ENCODE data around the gene SNRPB2.
A peak's percentile ranks its signal among the peaks of the same experiment; 100 is the strongest.

SNRPB2 gene

GRCh38 chr20:16760431-16761304 lies 30.8 kb downstream of the SNRPB2 start:
- H3K9me3 Mint-ChIP-seq, result peaks cover 9% of the 10 kb centered on the region
- no peak for DNase-seq
- H3K4me3 Mint-ChIP-seq, result peak overlapping the region; percentile 29
- H3K4me1 Mint-ChIP-seq, result peaks cover 15% of the 10 kb centered on the region
- no peaks in the 10 kb centered on the region for H3K36me3 Mint-ChIP-seq (ENCODE audit: low read depth)
- no peak overlapping the region for H3K27ac Mint-ChIP-seq
- H3K27me3 Mint-ChIP-seq (ENCODE audit: low read depth, poor library complexity), result peaks cover 16% of the 10 kb centered on the region
- TF ChIP-seq CTCF (IDR thresholded peaks at IDR 0.05), result no peak

DNA sequence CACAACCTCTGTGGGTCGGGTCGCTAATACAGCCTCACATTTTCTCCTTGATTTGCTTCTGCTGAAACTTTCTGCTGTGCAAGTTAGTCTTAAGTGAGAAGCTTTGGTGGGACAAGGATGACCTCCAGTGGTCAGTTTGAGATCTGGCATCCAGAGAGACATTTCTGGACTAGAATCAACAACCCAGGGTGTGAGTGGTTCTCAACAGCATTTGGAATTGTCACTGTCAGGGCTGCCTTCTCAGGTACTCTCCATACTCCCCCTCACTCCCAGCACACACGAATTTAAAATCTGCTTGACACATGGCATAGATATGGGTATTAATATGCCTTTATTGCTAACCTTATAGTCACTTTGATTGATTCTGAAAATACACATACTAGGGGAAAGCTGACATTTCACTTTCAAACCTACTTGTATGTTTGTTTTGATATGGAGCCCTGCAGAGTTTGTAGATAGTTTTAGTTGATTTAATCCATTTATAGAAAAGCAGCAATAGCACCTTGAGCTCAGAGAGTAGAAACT lies 31.5 kb downstream of the SNRPB2 start:
- Mint-ChIP-seq H3K27me3 (ENCODE audit: low read depth, poor library complexity) (peaks cover 16% of the 10 kb centered on the region), H3K4me1 (peaks cover 15% of the 10 kb centered on the region), H3K9me3 (peaks cover 5% of the 10 kb centered on the region), H3K4me3 (peak overlapping the region; percentile 29), H3K36me3 (ENCODE audit: low read depth) (no peaks in the 10 kb centered on the region), H3K27ac (no peak overlapping the region)
- TF ChIP-seq CTCF (IDR thresholded peaks at IDR 0.05), result peak; percentile 66
- DNase-seq, result peak; percentile 53

GRCh38 chr20:16764560-16764959 lies 34.7 kb downstream of the SNRPB2 start:
- Mint-ChIP-seq H3K9me3 (peaks cover 3% of the 10 kb centered on the region), H3K4me1 (peaks cover 15% of the 10 kb centered on the region), H3K36me3 (ENCODE audit: low read depth) (no peaks in the 10 kb centered on the region), H3K27ac (no peak overlapping the region), H3K4me3 (no peak overlapping the region), H3K27me3 (ENCODE audit: low read depth, poor library complexity) (peaks cover 16% of the 10 kb centered on the region)
- TF ChIP-seq CTCF (IDR thresholded peaks at IDR 0.05), result no peak
- no peak for DNase-seq

- Mint-ChIP-seq H3K4me3 (no peak overlapping the region), H3K36me3 (ENCODE audit: low read depth) (no peaks in the 10 kb centered on the region), H3K4me1 (no peaks in the 10 kb centered on the region), H3K27me3 (ENCODE audit: low read depth, poor library complexity) (peaks cover 12% of the 10 kb centered on the region), H3K9me3 (peaks cover 4% of the 10 kb centered on the region), H3K27ac (no peak overlapping the region)
- DNase-seq, result no peak
- TF ChIP-seq CTCF (IDR thresholded peaks at IDR 0.05), result no peak
Measured at GRCh38 chr20:16771213-16771612, 41.4 kb downstream of the SNRPB2 start.

GRCh38 chr20:16775961-16776360 lies 46.1 kb downstream of the SNRPB2 start:
- Mint-ChIP-seq H3K27ac (no peak overlapping the region), H3K36me3 (ENCODE audit: low read depth) (no peaks in the 10 kb centered on the region), H3K27me3 (ENCODE audit: low read depth, poor library complexity) (peaks cover 16% of the 10 kb centered on the region), H3K4me3 (no peak overlapping the region), H3K4me1 (no peaks in the 10 kb centered on the region), H3K9me3 (peaks cover 15% of the 10 kb centered on the region)
- DNase-seq, result no peak
- no peak for TF ChIP-seq CTCF (IDR thresholded peaks at IDR 0.05)

All from nephron progenitor cell (in vitro differentiated cells).